Spinal cord (tissue), 10 donors: Measurements from ENCODE around the gene FNDC3B. TPM values are rescaled to one million over a fixed set of nuclear protein-coding genes. Genes with fewer than 3 reads are reported as not detected.

Experiments used
- DNase-seq, 6 donors: peaks; one replicate each; pipeline versions ENCODE4 v3.0.0 to v3.0.0-alpha.2; 2013 to 2015; ENCODE audit warnings: low spot score in 6 of 6, low read depth in 4 of 6
- H3K27ac ChIP-seq: one replicate; pipeline ENCODE4 v1.5.1; 2013; ENCODE audit warnings: low read depth, low read length, control low read depth
- H3K27me3 ChIP-seq: one replicate; pipeline ENCODE4 v1.6.1; 2013; ENCODE audit warnings: low read length; ENCODE audit not compliant: control insufficient read depth, insufficient read depth
- H3K36me3 ChIP-seq: one replicate; pipeline ENCODE4 v1.6.1; 2013; ENCODE audit warnings: low read length; ENCODE audit not compliant: control insufficient read depth, insufficient read depth
- H3K4me1 ChIP-seq: one replicate; pipeline ENCODE4 v1.6.1; 2013; ENCODE audit warnings: low read length; ENCODE audit not compliant: control insufficient read depth, insufficient read depth
- H3K4me3 ChIP-seq: one replicate; pipeline ENCODE4 v1.5.1; 2013; ENCODE audit warnings: low read depth, low read length, control low read depth
- H3K9me3 ChIP-seq: one replicate; pipeline ENCODE4 v1.6.1; 2013; ENCODE audit warnings: low read length; ENCODE audit not compliant: control insufficient read depth, insufficient read depth
- WGBS: methylation state at CpG from one replicate; pipeline ENCODE4 v1.1.5; 2013; ENCODE audit warnings: missing lambda C conversion rate; ENCODE audit not compliant: insufficient coverage; 5-methylcytosine and 5-hydroxymethylcytosine counted together
- polyA plus RNA-seq, 2 donors: library from polyadenylated mRNA; unstranded; fragments of 120-200 nt; gene quantifications; one replicate each; pipeline ENCODE4 v1.2.1, GENCODE V29; 2013; ENCODE audit not compliant: insufficient read length in 2 of 2
- small RNA-seq: library from RNA; depleted of rRNA; stranded (forward); fragments of <200 nt; gene quantifications from one replicate; pipeline ENCODE3, GENCODE V24; 2014; ENCODE audit warnings: low replicate concordance
- total RNA-seq, 2 donors: library from RNA; depleted of rRNA in 1 of 2; stranded (reverse); fragments of 120-200 nt in 1 of 2; fragments of >200 nt in 1 of 2; gene quantifications; one replicate each; pipeline versions ENCODE4 v1.2.3 to v1.2.4, GENCODE V29; 2013 to 2014
- donor health status: healthy.

The FNDC3B gene
- total and polyA plus RNA-seq, 4 donors, result 14.9 to 66.8 (median 40.0) TPM

DNA sequence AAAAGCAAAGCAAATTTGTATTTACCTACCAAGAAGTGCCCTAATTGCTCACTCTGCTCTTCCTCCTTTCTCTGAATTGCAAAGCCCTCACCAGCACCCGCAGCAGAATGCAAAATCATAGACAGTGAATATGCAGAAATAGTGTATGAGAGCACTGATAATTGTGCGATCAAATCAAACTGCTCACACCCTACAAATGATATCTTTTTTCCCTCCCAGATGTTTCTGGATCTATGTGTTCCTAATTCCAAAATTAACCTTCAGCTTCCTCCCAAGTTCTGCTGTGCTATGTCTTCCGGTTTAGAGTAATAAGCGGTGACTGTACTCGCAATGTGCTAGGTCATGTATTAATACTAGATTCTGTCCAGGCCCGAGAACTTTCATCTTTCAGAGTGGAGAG, 405.4 kb downstream of the FNDC3B start:
- Histone ChIP-seq H3K27me3 (peaks cover 40% of the 10 kb centered on the region), H3K9me3 (no peaks in the 10 kb centered on the region), H3K36me3 (no peaks in the 10 kb centered on the region), H3K27ac (no peak overlapping the region), H3K4me3 (no peak overlapping the region), H3K4me1 (peaks cover 26% of the 10 kb centered on the region)
- WGBS, result 92% methylated on average over 4 of the region's 6 CpGs
- DNase-seq, result no peak

DNA sequence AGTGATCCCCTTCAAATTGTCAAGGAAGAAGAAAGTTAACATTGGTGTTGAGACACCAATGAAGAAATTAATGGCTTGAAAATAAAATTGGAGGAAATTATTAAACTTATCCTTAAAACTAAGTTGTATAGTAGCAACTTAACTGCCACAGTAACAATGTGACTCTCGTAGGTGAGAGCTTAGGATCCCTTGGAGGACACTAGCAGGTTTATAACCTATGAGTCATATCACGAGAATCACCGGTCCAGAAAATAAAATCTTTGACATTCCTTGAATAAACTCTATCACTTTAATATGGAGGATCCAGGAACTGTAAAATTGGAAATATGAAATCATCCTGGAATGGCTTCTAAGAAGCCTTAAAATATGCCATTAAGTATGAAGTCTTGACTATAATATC, 406.8 kb downstream of the FNDC3B start:
- Histone ChIP-seq H3K27me3 (peaks cover 52% of the 10 kb centered on the region), H3K36me3 (no peaks in the 10 kb centered on the region), H3K9me3 (no peaks in the 10 kb centered on the region), H3K4me3 (no peak overlapping the region), H3K27ac (no peak overlapping the region), H3K4me1 (peaks cover 29% of the 10 kb centered on the region)
- WGBS, result no CpG with 5 or more reads among the region's 3 CpGs
- no peak for DNase-seq

DNA sequence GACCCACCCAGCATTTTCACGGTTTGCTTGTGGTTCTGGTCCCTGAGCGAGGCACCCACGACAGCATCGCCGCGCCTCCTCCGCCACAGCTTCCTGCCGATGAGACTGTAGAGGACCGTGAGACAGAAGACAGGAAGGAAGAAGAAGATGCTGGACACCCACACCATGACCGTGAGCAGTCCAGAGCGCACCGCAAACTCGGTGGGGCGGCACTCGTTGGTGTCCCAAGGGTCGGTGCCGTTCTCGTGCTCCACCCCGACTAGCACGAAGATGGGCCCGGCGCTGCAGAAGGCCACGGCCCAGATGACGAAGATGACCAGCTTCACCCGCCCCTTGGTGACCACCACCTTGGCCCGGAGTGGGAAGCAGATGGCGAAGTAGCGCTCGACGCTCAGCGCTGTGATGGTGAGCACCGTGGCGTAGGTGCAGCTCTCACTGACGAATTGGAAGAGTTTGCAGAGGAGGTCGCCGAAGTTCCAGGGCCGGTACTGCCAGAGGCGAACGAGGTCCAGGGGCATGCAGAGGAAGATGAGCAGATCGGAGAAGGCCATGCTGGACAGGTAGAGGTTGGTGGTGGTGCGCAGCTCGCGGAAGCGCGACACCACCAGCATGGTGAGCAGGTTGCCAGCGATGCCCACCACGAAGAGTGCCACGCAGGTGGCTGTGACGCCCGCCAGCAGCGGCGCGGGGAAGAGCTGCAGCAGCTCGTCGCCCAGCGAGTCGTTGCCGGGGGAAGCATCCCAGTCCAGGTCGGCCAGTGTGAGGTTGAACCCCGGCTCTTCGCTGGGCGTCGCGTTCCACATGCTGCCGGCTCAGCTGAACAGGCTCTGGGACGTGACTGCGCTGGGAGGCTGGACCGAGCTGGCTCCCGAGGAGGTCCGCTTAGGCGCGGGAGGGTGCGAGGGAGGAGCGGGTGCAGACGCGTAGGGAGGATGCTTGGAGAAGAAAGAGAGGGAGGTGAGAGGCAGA, 408.5 kb downstream of the FNDC3B start, which contains the start of gene GHSR:
TSS of gene GHSR (minus strand) at position 846 of the 969 bp plus-strand sequence. CDS start at position 803, 43 bp downstream.
- H3K27me3 ChIP-seq, result peaks cover 53% of the 10 kb centered on the region
- H3K27ac ChIP-seq, result no peak within 1 kb of the TSS
- no peaks in the 10 kb centered on the region for H3K36me3 ChIP-seq
- H3K9me3 ChIP-seq, result no peaks in the 10 kb centered on the region
- WGBS, result 4% methylated on average over 75 of the region's 76 CpGs
- H3K4me3 ChIP-seq, result no peak within 1 kb of the TSS
- peaks cover 29% of the 10 kb centered on the region for H3K4me1 ChIP-seq
- peak in 2 of 6 donors; percentile 36 to 60 for DNase-seq

DNA sequence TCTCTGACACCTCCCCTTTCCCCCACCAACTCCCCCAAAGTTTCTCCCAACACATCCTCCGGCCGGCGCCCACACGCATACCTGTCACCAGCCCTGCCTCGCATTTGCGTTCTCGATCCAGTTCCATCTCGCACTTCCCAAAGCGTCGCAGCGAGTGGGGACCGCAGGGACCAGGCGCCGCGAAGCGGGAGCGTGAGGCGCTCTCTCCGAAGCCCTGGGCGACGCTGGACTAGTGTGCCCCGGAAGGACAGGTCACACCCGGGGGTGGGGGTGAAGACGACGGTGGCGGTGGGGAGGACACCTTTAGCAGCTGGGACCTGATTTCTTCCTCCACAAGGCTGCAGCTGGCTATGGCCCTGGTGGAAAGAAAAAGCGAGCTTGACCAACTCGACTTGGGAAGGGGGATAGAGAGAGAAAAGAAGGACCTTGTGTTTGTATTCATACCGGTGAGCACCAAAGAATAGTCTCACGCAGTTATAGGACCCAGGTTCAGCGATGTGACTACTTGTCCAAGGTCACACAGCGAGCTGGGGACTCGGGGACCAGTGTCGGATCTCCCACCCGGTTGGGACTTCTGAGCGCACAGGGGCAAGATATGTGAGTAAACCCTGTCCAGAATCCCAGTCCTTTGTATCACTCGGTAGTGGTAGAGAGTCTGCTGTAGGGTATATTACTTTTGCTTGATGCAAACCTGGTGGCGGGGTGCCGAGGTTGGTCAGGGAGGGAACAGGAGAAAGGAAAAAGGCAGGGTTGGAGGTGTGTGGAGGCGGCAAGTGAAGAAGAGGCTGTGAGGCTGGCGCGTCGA, 409.5 kb downstream of the FNDC3B start:
- Histone ChIP-seq H3K9me3 (no peaks in the 10 kb centered on the region), H3K4me1 (peaks cover 29% of the 10 kb centered on the region), H3K4me3 (no peak overlapping the region), H3K36me3 (no peaks in the 10 kb centered on the region), H3K27me3 (peaks cover 53% of the 10 kb centered on the region), H3K27ac (no peak overlapping the region)
- DNase-seq, result peak in 2 of 6 donors; percentile 21 to 47
- 2% methylated on average over 38 of the region's 43 CpGs for WGBS

DNA sequence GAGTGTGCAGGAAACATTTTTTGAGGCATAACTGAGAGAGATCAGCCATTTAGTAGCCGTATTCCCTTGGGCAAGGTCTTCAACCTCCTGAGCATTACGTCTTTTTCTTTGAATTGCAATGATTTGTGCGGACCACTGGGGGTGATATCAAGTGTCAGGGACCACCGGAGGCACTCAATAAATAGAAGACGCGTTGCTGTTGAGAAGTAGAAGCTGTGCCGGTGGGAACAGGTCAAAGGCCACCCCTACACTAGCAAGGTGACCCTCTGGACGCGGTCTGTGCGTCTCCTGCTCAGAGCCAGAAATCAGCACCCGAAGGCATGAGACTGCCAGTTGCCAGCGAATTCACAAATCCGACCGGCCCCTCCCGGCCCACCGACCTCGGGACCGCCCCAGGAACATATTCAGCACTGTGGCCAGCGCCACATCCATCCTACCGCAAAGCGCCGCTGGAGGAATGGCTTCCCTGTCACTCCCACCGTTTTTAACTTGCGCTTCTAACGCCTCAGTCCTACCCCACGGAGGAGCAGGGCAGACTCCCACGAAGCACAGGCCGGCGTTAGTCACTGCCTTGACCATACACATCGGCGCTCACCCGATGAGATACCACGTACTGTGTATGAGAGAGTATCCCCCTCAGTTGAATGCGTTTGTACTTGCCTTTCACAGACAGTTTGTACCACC, 410.2 kb downstream of the FNDC3B start:
- 3% methylated on average over 28 of the region's 34 CpGs for WGBS
- Histone ChIP-seq H3K9me3 (no peaks in the 10 kb centered on the region), H3K4me1 (peaks cover 29% of the 10 kb centered on the region), H3K27ac (no peak overlapping the region), H3K36me3 (no peaks in the 10 kb centered on the region), H3K27me3 (peaks cover 53% of the 10 kb centered on the region), H3K4me3 (no peak overlapping the region)
- peak in 2 of 6 donors; percentile 43 to 50 for DNase-seq

Small RNA genes within 50 kb of the gene (small RNA-seq; reads per million reads assigned to genes)
- gene RN7SL141P, result not detected

Other genes with a start within 250 kb of the FNDC3B start
- gene PLD1, start 229.1 kb upstream of the FNDC3B start, total RNA-seq, result 10 to 100 TPM; 63.3 to 92.5 TPM
- gene PLD1, start 229.1 kb upstream of the FNDC3B start, polyA plus RNA-seq, result 10 to 100 TPM; 31.1 to 39.0 TPM
- under 1 TPM; 0.22 to 0.40 TPM for gene TMEM212, start 196.2 kb upstream of the FNDC3B start, total RNA-seq
- under 1 TPM; 0.41 to 0.57 TPM for gene TMEM212, start 196.2 kb upstream of the FNDC3B start, polyA plus RNA-seq